Keratinocyte (primary cell): Measurements from ENCODE around the gene ZNF780A. TPM values are rescaled to one million over a fixed set of nuclear protein-coding genes. Genes with fewer than 3 reads are reported as not detected.

ENCODE experiments used
- DNase-seq: peaks from one replicate; pipeline ENCODE4 v3.0.0-alpha.2; 2011; ENCODE audit warnings: low read depth, missing footprints, low spot score
- FAIRE-seq: peaks from 2 replicates; lab custom pipeline; 2011; peaks lifted over from hg19 to GRCh38; lab: Jason Lieb, UNC
- H2AFZ ChIP-seq: 2 replicates; pipeline ENCODE4 v1.6.0; 2012; ENCODE audit warnings: low read length, control low read depth, inconsistent platforms; ENCODE audit not compliant: control insufficient read depth
- H3K27ac ChIP-seq: 2 replicates; pipeline ENCODE4 v1.5.1; 2011; ENCODE audit warnings: low read length; ENCODE audit not compliant: control insufficient read depth, insufficient read depth
- H3K27me3 ChIP-seq: 3 replicates; pipeline ENCODE4 v1.6.0; 2011; ENCODE audit warnings: low read length; ENCODE audit not compliant: control insufficient read depth, insufficient read depth; ENCODE audit errors: extremely low read depth
- H3K36me3 ChIP-seq, 2 experiments: 2 replicates in 1 of 2; 3 replicates in 1 of 2; pipeline ENCODE4 v1.5.1; 2011; ENCODE audit warnings: low read length in 2 of 2, mild to moderate bottlenecking in 1 of 2; ENCODE audit not compliant: control insufficient read depth in 2 of 2, insufficient read depth in 2 of 2; ENCODE audit errors: extremely low read depth in 1 of 2
- H3K4me1 ChIP-seq: 3 replicates; pipeline ENCODE4 v1.5.1; 2011; ENCODE audit warnings: low read length; ENCODE audit not compliant: control insufficient read depth, insufficient read depth; ENCODE audit errors: extremely low read depth
- H3K4me2 ChIP-seq: 3 replicates; pipeline ENCODE4 v1.6.0; 2011; ENCODE audit warnings: low read depth, low read length; ENCODE audit not compliant: control insufficient read depth, insufficient read depth; ENCODE audit errors: extremely low read depth
- H3K4me3 ChIP-seq, 3 experiments: fragments of 200-600 bp in 1 of 3; sonication (generic) in 1 of 3; 2 replicates in 2 of 3; 3 replicates in 1 of 3; pipeline ENCODE4 v1.5.1; 2011 to 2016; ENCODE audit warnings: low read length in 3 of 3, mild to moderate bottlenecking in 3 of 3, control low read depth in 2 of 3, inconsistent platforms in 1 of 3, low read depth in 1 of 3, mixed read lengths in 1 of 3, mixed run types in 1 of 3, moderate library complexity in 1 of 3; ENCODE audit not compliant: control insufficient read depth in 2 of 3, insufficient read depth in 2 of 3; ENCODE audit errors: extremely low read depth in 1 of 3
- H3K79me2 ChIP-seq: 2 replicates; pipeline ENCODE4 v1.6.0; 2012; ENCODE audit warnings: low read length; ENCODE audit not compliant: control insufficient read depth, insufficient read depth
- H3K9ac ChIP-seq: 3 replicates; pipeline ENCODE4 v1.6.0; 2011; ENCODE audit warnings: low read length; ENCODE audit not compliant: control insufficient read depth, insufficient read depth; ENCODE audit errors: extremely low read depth
- H3K9me1 ChIP-seq: 3 replicates; pipeline ENCODE4 v1.6.0; 2011; ENCODE audit warnings: low read length; ENCODE audit not compliant: control insufficient read depth, insufficient read depth; ENCODE audit errors: extremely low read depth
- H3K9me3 ChIP-seq: 2 replicates; pipeline ENCODE4 v1.5.1; 2012; ENCODE audit warnings: low read depth, low read length; ENCODE audit not compliant: control insufficient read depth
- H4K20me1 ChIP-seq: 3 replicates; pipeline ENCODE4 v1.6.0; 2011; ENCODE audit warnings: low read length; ENCODE audit not compliant: control insufficient read depth, insufficient read depth; ENCODE audit errors: extremely low read depth
- EZH2 ChIP-seq: IDR thresholded peaks from one replicate; pipeline ENCODE4 v1.6.1; 2012; ENCODE audit warnings: inconsistent platforms, mild to moderate bottlenecking, low read length, moderate library complexity
- dilution Hi-C: fragments of 300-500 bp; cut with MboI; formaldehyde crosslinking; loops from one replicate; pipeline ENCODE4 v1.7.0; 2020; ENCODE audit warnings: low sequenced_read_pairs; ENCODE audit not compliant: extremely low pct_ligation_motif_present
- polyA plus RNA-seq, 5 experiments: library from polyadenylated mRNA; depleted of rRNA in 3 of 5; stranded (reverse) in 3 of 5; stranded (forward) in 1 of 5; unstranded in 1 of 5; fragments of >200 nt; gene quantifications; 1 replicate in 1 of 5; 2 replicates in 3 of 5; 3 replicates in 1 of 5; pipeline versions ENCODE4 v1.2.1 to v1.2.3, GENCODE V29; 2011 to 2012; ENCODE audit warnings: missing spikeins in 2 of 5, low read depth in 1 of 5, low replicate concordance in 1 of 5
- TF ChIP-seq, protein P1 (sequence below), 3 experiments: IDR thresholded peaks in 1 of 3; conservative IDR thresholded peaks in 1 of 3; optimal IDR thresholded peaks in 1 of 3; 2 replicates in 2 of 3; 3 replicates in 1 of 3; pipeline versions ENCODE3 to v1.5.1; 2011; ENCODE audit warnings: low read length in 3 of 3, mild to moderate bottlenecking in 3 of 3, moderate library complexity in 2 of 3, control low read depth in 1 of 3, inconsistent platforms in 1 of 3; ENCODE audit not compliant: insufficient read depth in 2 of 3; ENCODE audit errors: extremely low read depth in 1 of 3

The ZNF780A gene
- polyA plus RNA-seq, 1 donor (not counting 4 experiments of a cell fraction or from before 2014, with no cell fraction given), result 19.0 TPM

DNA sequence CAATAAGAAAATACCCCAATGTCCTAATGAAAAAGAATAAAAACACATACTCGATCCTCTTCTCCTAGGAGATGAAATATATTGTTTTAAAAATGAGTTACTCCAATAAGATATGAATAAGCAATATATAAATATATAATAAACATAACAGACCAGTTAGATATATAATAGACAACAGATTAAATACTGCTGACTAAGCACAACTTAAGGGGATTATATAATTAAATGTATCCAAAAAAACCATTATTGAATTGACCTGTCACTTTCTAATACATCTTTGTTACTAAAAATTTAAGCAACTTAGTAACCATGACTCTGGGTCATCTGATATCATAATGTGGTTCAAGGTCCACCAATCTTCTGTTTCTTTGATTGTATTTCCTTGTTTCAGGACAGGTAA lies 20.7 kb downstream of the ZNF780A start:
- Histone ChIP-seq H3K27ac (no peak overlapping the region), H3K9me1 (no peaks in the 10 kb centered on the region), H3K4me2 (no peak overlapping the region), H3K4me3 (no peak overlapping the region), H3K4me1 (no peaks in the 10 kb centered on the region), H3K36me3 (peaks cover 0 to 3% of the 10 kb centered on the region in 2 experiments), H3K9me3 (peaks cover 2% of the 10 kb centered on the region), H3K79me2 (no peaks in the 10 kb centered on the region), H3K9ac (no peak overlapping the region), H4K20me1 (no peaks in the 10 kb centered on the region), H3K27me3 (no peaks in the 10 kb centered on the region), H2AFZ (no peak overlapping the region)
- TF ChIP-seq, protein P1, sequence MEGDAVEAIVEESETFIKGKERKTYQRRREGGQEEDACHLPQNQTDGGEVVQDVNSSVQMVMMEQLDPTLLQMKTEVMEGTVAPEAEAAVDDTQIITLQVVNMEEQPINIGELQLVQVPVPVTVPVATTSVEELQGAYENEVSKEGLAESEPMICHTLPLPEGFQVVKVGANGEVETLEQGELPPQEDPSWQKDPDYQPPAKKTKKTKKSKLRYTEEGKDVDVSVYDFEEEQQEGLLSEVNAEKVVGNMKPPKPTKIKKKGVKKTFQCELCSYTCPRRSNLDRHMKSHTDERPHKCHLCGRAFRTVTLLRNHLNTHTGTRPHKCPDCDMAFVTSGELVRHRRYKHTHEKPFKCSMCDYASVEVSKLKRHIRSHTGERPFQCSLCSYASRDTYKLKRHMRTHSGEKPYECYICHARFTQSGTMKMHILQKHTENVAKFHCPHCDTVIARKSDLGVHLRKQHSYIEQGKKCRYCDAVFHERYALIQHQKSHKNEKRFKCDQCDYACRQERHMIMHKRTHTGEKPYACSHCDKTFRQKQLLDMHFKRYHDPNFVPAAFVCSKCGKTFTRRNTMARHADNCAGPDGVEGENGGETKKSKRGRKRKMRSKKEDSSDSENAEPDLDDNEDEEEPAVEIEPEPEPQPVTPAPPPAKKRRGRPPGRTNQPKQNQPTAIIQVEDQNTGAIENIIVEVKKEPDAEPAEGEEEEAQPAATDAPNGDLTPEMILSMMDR (optimal IDR thresholded peaks at IDR 0.05 in 1 of 3, IDR thresholded peaks at IDR 0.05 in 1 of 3, conservative IDR thresholded peaks at IDR 0.05 in 1 of 3; ENCODE audit: extremely low read depth in 1 of 3, insufficient read depth in 2 of 3, low read length in 3 of 3), result no peak
- no peak for TF ChIP-seq EZH2
- dilution Hi-C loops, result no loop called here
- FAIRE-seq, result no peak
- no peak for DNase-seq

DNA sequence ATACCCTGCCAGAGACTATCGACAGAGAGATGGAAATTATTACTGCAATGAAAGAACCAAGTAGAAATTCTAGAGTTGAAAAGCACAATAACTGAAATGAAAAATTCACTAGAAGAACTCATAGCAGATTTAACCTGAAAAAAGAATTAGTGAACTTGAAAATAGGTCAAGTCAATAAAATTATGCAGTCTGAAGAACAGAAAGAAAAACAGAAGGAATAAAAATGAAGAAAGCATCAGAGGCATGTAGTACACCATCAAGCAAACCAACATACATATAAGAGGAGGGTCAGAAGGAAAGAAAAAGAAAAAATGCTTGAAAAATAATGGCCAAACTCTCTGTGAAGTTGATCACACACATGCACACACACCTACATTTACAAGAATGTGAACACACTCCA lies 31.1 kb downstream of the ZNF780A start:
- Histone ChIP-seq H4K20me1 (no peaks in the 10 kb centered on the region), H3K9ac (no peak overlapping the region), H2AFZ (no peak overlapping the region), H3K79me2 (peaks cover 11% of the 10 kb centered on the region), H3K36me3 (no peaks in the 10 kb centered on the region), H3K9me1 (no peaks in the 10 kb centered on the region), H3K4me3 (no peak overlapping the region), H3K27ac (no peak overlapping the region), H3K9me3 (peaks cover 2% of the 10 kb centered on the region), H3K4me2 (no peak overlapping the region), H3K27me3 (no peaks in the 10 kb centered on the region), H3K4me1 (peaks cover 11% of the 10 kb centered on the region)
- dilution Hi-C loops, result no loop called here
- DNase-seq, result no peak
- FAIRE-seq, result no peak
- no peak for TF ChIP-seq EZH2
- TF ChIP-seq, protein P1 (optimal IDR thresholded peaks at IDR 0.05 in 1 of 3, IDR thresholded peaks at IDR 0.05 in 1 of 3, conservative IDR thresholded peaks at IDR 0.05 in 1 of 3; ENCODE audit: extremely low read depth in 1 of 3, insufficient read depth in 2 of 3, low read length in 3 of 3), result no peak
